Sciatic nerve (tissue), 2 donors: ENCODE results near the gene QKI. TPM values are rescaled to one million over a fixed set of nuclear protein-coding genes. Genes with fewer than 3 reads are reported as not detected.
"Not testable (repeated sequence)": the region's sequence is repeated elsewhere in the genome, so short reads cannot be mapped to it uniquely, and the experiment has no call there.

Source experiments
- ATAC-seq: fragments of 200-7000 bp; cut with Tn5 transposase; one replicate; pipeline ENCODE4 v1.9.1; 2020; ENCODE audit warnings: mild to moderate bottlenecking, moderate library complexity
- DNase-seq: peaks from one replicate; pipeline ENCODE4 v3.0.0-alpha.2; 2020; ENCODE audit warnings: low spot score
- intact Hi-C: fragments of 100-400 bp; cut with DNase I; formaldehyde crosslinking; loops from one replicate; pipeline ENCODE4 v1.14.2; 2022
- total RNA-seq: library from RNA; stranded (reverse); fragmentation: NEBNext Ultra II Directional; extraction: Animal tissue kit (Norgen Biotek cat#: 25700); gene quantifications from one replicate; pipeline ENCODE4 v1.2.1, GENCODE V29; 2021
- donor health status: DM: no; HTN: no; CAD: no.
- donor health status: DM: no; HTN: no; CAD: no.

QKI gene
- total RNA-seq, 1 donor from 2014 or later: 755 TPM

- ATAC-seq (no peak), DNase-seq (no peak)
- intact Hi-C loops: no loop called here
Measured at GRCh38 chr6:163459536-163459935, 45.0 kb downstream of the QKI start.

DNA sequence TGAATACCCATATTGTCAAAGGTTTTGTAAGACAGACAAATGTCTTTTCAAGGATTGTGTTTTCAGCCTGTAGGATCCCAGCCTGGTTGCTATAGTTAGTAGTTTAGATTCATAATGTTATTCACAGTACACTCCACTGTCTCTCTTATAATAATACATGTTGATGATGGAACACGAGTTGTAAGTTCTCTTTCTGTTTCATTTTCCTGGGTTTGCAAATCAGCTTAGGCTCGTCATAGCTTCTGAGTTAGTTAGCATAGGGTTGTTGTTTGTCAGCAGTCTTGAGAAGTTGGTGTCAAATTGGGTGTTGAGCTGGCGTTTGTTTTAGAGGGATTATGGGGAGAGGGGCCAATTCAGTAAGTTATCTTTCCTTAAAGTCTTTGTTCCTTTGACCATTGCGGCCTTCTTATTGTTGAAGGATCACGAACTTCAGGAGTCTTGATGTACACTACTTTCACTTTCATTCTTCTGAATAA lies 45.8 kb downstream of the QKI start:
- ATAC-seq (peak; percentile 66), DNase-seq (no peak)
- intact Hi-C loops: no loop called here

DNA sequence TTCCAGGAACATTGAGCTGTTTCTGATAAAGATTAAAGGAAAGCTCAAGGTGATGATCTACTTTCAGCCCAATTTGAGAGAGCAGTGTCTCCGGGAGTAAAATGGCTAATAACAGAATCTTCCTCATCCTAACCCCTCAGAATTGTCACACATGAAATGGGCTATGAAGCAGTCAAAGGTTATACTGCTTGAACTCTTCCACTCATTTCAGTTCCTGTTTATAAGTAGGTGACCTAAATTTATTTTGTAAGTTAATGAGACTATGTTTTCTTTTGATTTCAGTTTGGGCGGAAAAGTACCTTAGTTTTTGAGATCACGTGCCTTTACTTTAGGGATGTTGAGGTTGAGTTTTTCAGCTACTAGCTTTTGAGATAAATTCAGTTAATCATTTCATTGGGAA lies 47.2 kb downstream of the QKI start:
- DNase-seq (no peak), ATAC-seq (no peak)

DNA sequence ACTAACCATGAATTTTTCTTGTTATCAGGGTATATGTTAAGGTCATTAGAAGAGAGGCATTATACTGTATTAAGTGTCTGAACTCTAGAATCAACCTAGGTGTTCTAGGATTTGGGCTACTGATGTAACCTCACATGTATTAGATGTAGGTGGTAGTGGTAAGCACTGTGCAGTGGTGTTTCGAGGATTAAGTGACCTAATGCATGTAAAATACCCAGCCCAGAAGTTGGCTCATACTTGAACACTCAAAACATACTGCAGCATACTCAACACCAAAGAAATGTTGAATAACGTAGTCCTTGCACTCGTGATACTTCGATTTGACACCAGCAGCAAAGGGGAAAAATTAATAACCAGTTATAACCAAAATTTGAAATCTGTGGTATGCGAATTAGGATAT lies 48.7 kb downstream of the QKI start:
- intact Hi-C loops: no loop called here
- DNase-seq (no peak), ATAC-seq (no peak)

More for the DNA sequence above, 47.2 kb downstream of the QKI start:
- intact Hi-C loops: no loop called here

GRCh38 chr6:163463795-163464194 lies 49.3 kb downstream of the QKI start:
- DNase-seq (no peak), ATAC-seq (no peak)
- intact Hi-C loops: no loop called here

GRCh38 chr6:163466839-163467390 lies 52.4 kb downstream of the QKI start:
- intact Hi-C loops: no loop called here
- DNase-seq: no peak
- peak; percentile 47 for ATAC-seq

- intact Hi-C loops: no loop called here
- DNase-seq: no peak
- ATAC-seq: no peak
Measured at GRCh38 chr6:163468738-163469137, 54.2 kb downstream of the QKI start.

DNA sequence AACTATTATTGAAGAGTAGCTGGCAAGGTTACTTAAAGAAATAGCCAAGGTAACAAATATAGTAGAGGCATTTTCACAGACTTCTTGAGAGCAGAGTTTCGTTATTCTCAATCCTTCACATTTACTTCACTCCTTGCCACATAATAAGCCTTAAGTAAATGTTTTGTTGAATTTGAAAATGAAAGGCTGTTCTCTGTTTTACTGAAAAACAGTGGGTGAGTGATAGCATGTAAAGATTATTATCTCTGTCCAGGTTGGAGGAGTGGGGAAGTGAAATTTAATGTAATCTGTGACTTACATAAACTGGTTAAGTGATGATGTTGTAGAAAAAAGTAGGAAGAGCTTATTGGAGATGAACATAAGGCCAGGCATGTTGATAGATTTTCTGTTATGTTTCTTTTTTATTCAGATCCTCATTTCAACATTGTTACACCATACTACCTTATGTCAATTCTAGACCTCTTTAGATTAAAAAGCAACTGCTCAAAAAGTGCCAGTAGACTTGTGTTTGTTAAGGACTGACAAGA lies 55.0 kb downstream of the QKI start:
- no peak for DNase-seq
- intact Hi-C loops: no loop called here
- no peak for ATAC-seq

GRCh38 chr6:163470611-163471010 lies 56.1 kb downstream of the QKI start:
- DNase-seq (no peak), ATAC-seq (no peak)
- intact Hi-C loops: no loop called here

DNA sequence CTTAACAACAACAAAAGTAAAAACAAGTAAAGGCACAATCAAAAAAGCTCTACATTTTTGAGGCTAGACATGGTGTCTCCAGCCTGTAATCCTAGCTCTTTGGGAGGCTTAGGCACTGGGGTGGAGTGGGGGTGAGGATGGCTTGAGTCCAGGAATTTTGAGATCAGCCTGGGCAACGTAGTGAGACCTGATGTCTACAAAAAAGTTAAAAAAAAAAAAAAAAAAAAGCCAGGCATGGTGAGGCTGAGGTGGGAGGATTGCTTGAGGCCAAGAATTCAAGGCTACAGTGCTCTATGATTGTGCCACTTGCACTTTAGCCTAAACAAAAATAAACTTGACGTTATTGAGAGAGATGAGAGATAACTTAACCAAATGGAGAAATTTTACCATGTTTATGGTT lies 60.1 kb downstream of the QKI start:
- ATAC-seq (no peak), DNase-seq (no peak)
- intact Hi-C loops: no loop called here

GRCh38 chr6:163476946-163477345 lies 62.4 kb downstream of the QKI start:
- intact Hi-C loops, DNase-seq, ATAC-seq: not testable (repeated sequence)

- ATAC-seq (no peak), DNase-seq (no peak)
- intact Hi-C loops: no loop called here
Measured at GRCh38 chr6:163483107-163483506, 68.6 kb downstream of the QKI start.

DNA sequence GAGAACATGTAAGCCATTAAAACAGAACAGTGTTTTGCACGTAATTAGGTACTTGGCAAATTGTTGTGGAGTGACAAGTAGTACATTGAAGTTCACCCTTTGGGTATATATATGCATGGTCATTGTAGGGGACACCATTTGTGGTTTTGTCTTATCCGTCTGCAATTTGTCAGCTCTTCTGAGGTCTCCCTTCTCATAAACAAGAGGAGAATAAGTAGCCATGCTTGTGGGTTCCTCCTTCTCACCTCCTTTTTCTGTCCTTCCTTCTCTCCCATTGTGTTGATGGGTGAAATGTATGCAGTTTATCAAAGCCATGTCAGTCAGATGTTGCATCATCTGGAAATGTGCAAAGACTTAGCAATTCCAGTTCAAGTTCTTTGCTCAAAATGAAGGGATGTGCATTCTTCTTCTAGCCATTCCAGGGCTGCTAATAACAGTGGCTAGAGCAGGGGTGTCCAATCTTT lies 70.9 kb downstream of the QKI start:
- intact Hi-C loops: no loop called here
- DNase-seq (no peak), ATAC-seq (no peak)

- peak; percentile 8 for ATAC-seq
- intact Hi-C loops: no loop called here
Measured at GRCh38 chr6:163486821-163487220, 72.3 kb downstream of the QKI start.

GRCh38 chr6:163487606-163488005 lies 73.1 kb downstream of the QKI start:
- intact Hi-C loops: no loop called here

More at GRCh38 chr6:163486821-163487220, 72.3 kb downstream of the QKI start:
- no peak for DNase-seq

GRCh38 chr6:163489584-163489983 lies 75.1 kb downstream of the QKI start:
- no peak for ATAC-seq
- intact Hi-C loops: no loop called here
- DNase-seq: no peak

More at GRCh38 chr6:163487606-163488005, 73.1 kb downstream of the QKI start:
- ATAC-seq (no peak), DNase-seq (no peak)

DNA sequence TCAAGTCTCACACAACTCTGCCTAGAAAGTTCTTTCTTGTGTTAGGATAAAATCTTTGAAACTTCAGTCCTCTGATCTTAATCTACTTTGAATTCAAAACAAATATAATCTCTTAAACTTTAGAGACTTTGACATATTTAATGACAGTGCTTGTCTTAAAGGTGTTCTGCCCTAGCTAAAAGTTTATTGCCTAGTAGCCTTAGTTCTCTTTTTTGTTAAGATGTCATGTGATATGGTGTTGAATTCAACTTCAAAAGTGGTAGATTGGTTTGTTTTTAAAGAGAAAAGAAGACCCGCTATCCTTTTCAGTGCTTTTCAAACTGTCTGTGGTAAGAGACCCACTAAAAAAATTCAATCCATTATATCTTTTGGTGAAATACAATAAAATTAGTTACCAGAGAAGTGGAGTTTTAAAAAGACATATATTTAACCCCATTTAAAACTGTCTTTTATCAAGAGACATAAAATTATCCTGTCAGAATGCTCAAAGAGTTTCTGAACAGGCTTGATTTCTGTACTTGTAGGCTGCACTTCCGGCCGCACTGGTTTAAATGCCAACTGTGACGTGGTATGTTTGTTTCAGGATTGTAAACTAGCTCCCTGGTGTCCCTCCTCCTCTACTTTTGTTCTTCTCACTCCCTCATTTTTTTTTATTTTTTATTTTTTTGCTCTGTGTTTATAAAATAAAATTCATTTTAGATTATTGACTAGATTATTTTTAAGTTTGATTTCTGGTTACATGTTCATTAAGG lies 76.5 kb downstream of the QKI start:
- intact Hi-C loops: no loop called here
- peak; percentile 78 for ATAC-seq

GRCh38 chr6:163491737-163492300 lies 77.3 kb downstream of the QKI start:
- no peak for ATAC-seq
- DNase-seq: no peak
- intact Hi-C loops: no loop called here

More for the DNA sequence above, 76.5 kb downstream of the QKI start:
- DNase-seq: peak; percentile 77

GRCh38 chr6:163494279-163494727 lies 79.8 kb downstream of the QKI start:
- intact Hi-C loops: no loop called here
- ATAC-seq (no peak), DNase-seq (no peak)

DNA sequence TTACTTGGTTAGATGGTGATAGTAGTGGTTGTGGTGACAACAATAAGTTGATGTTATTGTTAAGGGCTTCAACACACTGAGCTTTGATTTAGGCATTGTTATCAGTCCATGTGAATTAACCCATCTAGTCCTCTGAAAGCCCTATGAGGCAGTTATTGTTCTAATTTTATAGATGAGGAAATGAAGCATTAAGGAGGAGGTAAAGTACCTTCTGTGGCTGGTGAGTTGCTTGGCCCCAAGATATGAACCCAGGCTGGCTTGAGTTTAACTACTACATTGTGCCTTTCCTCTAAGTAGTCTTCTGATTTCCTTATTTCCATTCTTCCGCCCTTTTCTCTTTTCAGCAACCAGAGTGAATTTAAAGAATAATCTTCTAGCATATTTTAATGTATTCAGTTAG lies 81.7 kb downstream of the QKI start:
- intact Hi-C loops: no loop called here
- DNase-seq (no peak), ATAC-seq (no peak)
